NOMO-1 treated with DMSO at 0.1 percent for 48 hours (cell line): Measurements from ENCODE around the gene SPNS3.

ENCODE experiments used
- DNase-seq: peaks from one replicate; lab custom pipeline; 2025; ENCODE audit not compliant: unreplicated experiment; lab: John Stamatoyannopoulos, UW

Gene SPNS3

GRCh38 chr17:4465786-4466185 lies 32.0 kb downstream of the SPNS3 start:
- no peak for DNase-seq

GRCh38 chr17:4467287-4467686 lies 33.5 kb downstream of the SPNS3 start:
- DNase-seq, result no peak

- DNase-seq, result no peak
Measured at GRCh38 chr17:4469552-4469951, 35.8 kb downstream of the SPNS3 start.

GRCh38 chr17:4472286-4472685 lies 38.5 kb downstream of the SPNS3 start:
- no peak for DNase-seq

- DNase-seq, result no peak
Measured at GRCh38 chr17:4474093-4474492, 40.4 kb downstream of the SPNS3 start.

- no peak for DNase-seq
Measured at GRCh38 chr17:4475001-4475400, 41.3 kb downstream of the SPNS3 start.

GRCh38 chr17:4475463-4475862 lies 41.7 kb downstream of the SPNS3 start:
- no peak for DNase-seq

GRCh38 chr17:4476017-4476416 lies 42.3 kb downstream of the SPNS3 start:
- no peak for DNase-seq

GRCh38 chr17:4476511-4477070 lies 42.9 kb downstream of the SPNS3 start:
- no peak for DNase-seq

GRCh38 chr17:4477255-4477791 lies 43.6 kb downstream of the SPNS3 start:
- DNase-seq, result no peak

- no peak for DNase-seq
Measured at GRCh38 chr17:4478318-4478830, 44.6 kb downstream of the SPNS3 start.

GRCh38 chr17:4479340-4479981 lies 45.7 kb downstream of the SPNS3 start:
- no peak for DNase-seq

GRCh38 chr17:4479982-4480751 lies 46.4 kb downstream of the SPNS3 start:
- DNase-seq, result no peak

GRCh38 chr17:4480929-4481898 lies 47.5 kb downstream of the SPNS3 start:
- DNase-seq, result peak; percentile 38

GRCh38 chr17:4482338-4483011 lies 48.7 kb downstream of the SPNS3 start:
- no peak for DNase-seq

- no peak for DNase-seq
Measured at GRCh38 chr17:4483012-4483840, 49.5 kb downstream of the SPNS3 start.

- DNase-seq, result no peak
Measured at GRCh38 chr17:4485676-4486646, 52.2 kb downstream of the SPNS3 start.

GRCh38 chr17:4487296-4487695 lies 53.6 kb downstream of the SPNS3 start:
- DNase-seq, result no peak
